IMR-90 (cell line): Measurements from ENCODE around the gene TEX101. TPM values are rescaled to one million over a fixed set of nuclear protein-coding genes. Genes with fewer than 3 reads are reported as not detected.

Source experiments
- ATAC-seq: fragments of 200-7000 bp; cut with Tn5 transposase; 2 replicates; pipeline ENCODE4 v1.9.1; 2020; ENCODE audit warnings: low read depth, mild to moderate bottlenecking, moderate library complexity
- BruUV-seq: library from RNA; stranded (reverse); fragments of 400-500 nt; replicated peaks from 2 replicates; lab custom pipeline; 2021; lab: Mats Ljungman, UMichigan
- CTCF ChIA-PET: fragments of 300-600 bp; formaldehyde crosslinking; extraction: SDS; loops from one replicate; lab custom pipeline; 2021; ENCODE audit warnings: antibody characterized with exemption; lab: Yijun Ruan, JAX
- POLR2A ChIA-PET: fragments of 300-600 bp; sonication (Branson Sonifier 250); formaldehyde crosslinking; loops from one replicate; lab custom pipeline; 2022; ENCODE audit warnings: antibody characterized with exemption; ENCODE audit not compliant: unreplicated experiment; lab: Charles Lee
- DNase-seq: peaks from one replicate; pipeline ENCODE4 v3.0.0; 2013
- H2AFZ ChIP-seq: replicated peaks from 2 replicates; pipeline ENCODE3; 2013; ENCODE audit warnings: low read length, mild to moderate bottlenecking; ENCODE audit not compliant: poor library complexity
- H2AK5ac ChIP-seq: 2 replicates; pipeline ENCODE4 v1.6.1; 2013; ENCODE audit warnings: low read depth, low read length, inconsistent platforms
- H2AK9ac ChIP-seq: replicated peaks from 2 replicates; pipeline ENCODE3; 2013; ENCODE audit warnings: mild to moderate bottlenecking, low read depth, low read length, moderate library complexity; ENCODE audit not compliant: poor library complexity
- H2BK120ac ChIP-seq: 2 replicates; pipeline ENCODE4 v1.6.1; 2013; ENCODE audit warnings: low read depth, low read length, inconsistent platforms
- H2BK15ac ChIP-seq: 3 replicates; pipeline ENCODE4 v1.6.1; 2013; ENCODE audit warnings: low read depth, low read length, inconsistent platforms
- H2BK20ac ChIP-seq: 2 replicates; pipeline ENCODE4 v1.6.1; 2013; ENCODE audit warnings: low read depth, mild to moderate bottlenecking, inconsistent platforms, low read length, moderate library complexity
- H2BK5ac ChIP-seq: 2 replicates; pipeline ENCODE4 v1.6.1; 2013; ENCODE audit warnings: mild to moderate bottlenecking, low read depth, low read length, inconsistent platforms; ENCODE audit not compliant: poor library complexity, severe bottlenecking
- H3K14ac ChIP-seq: replicated peaks from 2 replicates; pipeline ENCODE4 v1.6.1; 2013; ENCODE audit warnings: low read depth, low read length, inconsistent platforms
- H3K18ac ChIP-seq: 2 replicates; pipeline ENCODE4 v1.6.1; 2013; ENCODE audit warnings: low read depth, low read length, control low read depth
- H3K23ac ChIP-seq: 2 replicates; pipeline ENCODE4 v1.6.1; 2013; ENCODE audit warnings: low read depth, low read length, inconsistent platforms
- H3K27ac ChIP-seq: 2 replicates; pipeline ENCODE4 v1.5.1; 2013; ENCODE audit warnings: mild to moderate bottlenecking, control low read depth, low read length; ENCODE audit not compliant: insufficient read depth
- H3K27me3 ChIP-seq: 2 replicates; pipeline ENCODE4 v1.6.1; 2013; ENCODE audit warnings: low read length; ENCODE audit not compliant: control insufficient read depth, insufficient read depth
- H3K36me3 ChIP-seq: 2 replicates; pipeline ENCODE4 v1.6.1; 2013; ENCODE audit warnings: low read length, mixed read lengths; ENCODE audit not compliant: control insufficient read depth, insufficient read depth
- H3K4ac ChIP-seq: 2 replicates; pipeline ENCODE4 v1.6.1; 2013; ENCODE audit warnings: low read depth, low read length, inconsistent platforms
- H3K4me1 ChIP-seq: 2 replicates; pipeline ENCODE4 v1.6.1; 2013; ENCODE audit warnings: low read length, mixed read lengths; ENCODE audit not compliant: control insufficient read depth, insufficient read depth
- H3K4me2 ChIP-seq: 2 replicates; pipeline ENCODE4 v1.6.1; 2013; ENCODE audit warnings: low read depth, mild to moderate bottlenecking, control low read depth, low read length, moderate library complexity
- H3K4me3 ChIP-seq: 2 replicates; pipeline ENCODE4 v1.5.1; 2013; ENCODE audit warnings: low read depth, mild to moderate bottlenecking, control low read depth, low read length, moderate library complexity; ENCODE audit not compliant: insufficient read depth
- H3K56ac ChIP-seq: 2 replicates; pipeline ENCODE4 v1.6.1; 2013; ENCODE audit warnings: low read length, inconsistent platforms; ENCODE audit not compliant: insufficient read depth; ENCODE audit errors: extremely low read depth
- H3K79me1 ChIP-seq, 2 experiments: 2 replicates each; pipeline ENCODE4 v1.6.1; 2013; ENCODE audit warnings: low read length in 2 of 2, inconsistent platforms in 1 of 2, low read depth in 1 of 2
- H3K9ac ChIP-seq: 2 replicates; pipeline ENCODE4 v1.6.1; 2013; ENCODE audit warnings: low read depth, low read length, control low read depth
- H3K9me1 ChIP-seq: 2 replicates; pipeline ENCODE4 v1.6.1; 2013; ENCODE audit warnings: low read length, inconsistent platforms; ENCODE audit not compliant: insufficient read depth
- H3K9me3 ChIP-seq: 2 replicates; pipeline ENCODE4 v1.6.1; 2013; ENCODE audit warnings: low read length; ENCODE audit not compliant: control insufficient read depth, insufficient read depth
- H4K20me1 ChIP-seq: 2 replicates; pipeline ENCODE4 v1.6.1; 2013; ENCODE audit warnings: low read length, inconsistent platforms; ENCODE audit not compliant: insufficient read depth
- H4K5ac ChIP-seq: 2 replicates; pipeline ENCODE4 v1.6.1; 2013; ENCODE audit warnings: mild to moderate bottlenecking, low read depth, low read length, control low read depth
- H4K8ac ChIP-seq, 2 experiments: 2 replicates each; pipeline ENCODE4 v1.6.1; 2013; ENCODE audit warnings: low read depth in 2 of 2, low read length in 2 of 2, control low read depth in 1 of 2, inconsistent platforms in 1 of 2
- H4K91ac ChIP-seq: 2 replicates; pipeline ENCODE4 v1.6.1; 2013; ENCODE audit warnings: low read depth, low read length, inconsistent platforms; ENCODE audit not compliant: insufficient read depth
- CHD1 ChIP-seq: IDR thresholded peaks from 2 replicates; pipeline ENCODE4 v1.6.1; 2012; ENCODE audit warnings: low read depth, low read length, improper control_type of control experiment
- CTCF ChIP-seq: conservative IDR thresholded peaks from 2 replicates; pipeline ENCODE4 v1.5.1; 2012; ENCODE audit warnings: mild to moderate bottlenecking, low read depth, low read length, improper control_type of control experiment
- FOS ChIP-seq: fragments of 150-350 bp; IDR thresholded peaks from 2 replicates; pipeline ENCODE4 v1.6.1; 2016; ENCODE audit warnings: low read depth, low read length
- MAFK ChIP-seq: IDR thresholded peaks from 2 replicates; pipeline ENCODE4 v1.6.1; 2012; ENCODE audit warnings: low read depth, low read length, improper control_type of control experiment
- MAZ ChIP-seq: IDR thresholded peaks from 2 replicates; pipeline ENCODE4 v1.6.1; 2012; ENCODE audit warnings: low read depth, mild to moderate bottlenecking, low read length, improper control_type of control experiment, moderate library complexity, borderline replicate concordance
- MXI1 ChIP-seq: IDR thresholded peaks from 2 replicates; pipeline ENCODE4 v1.6.1; 2012; ENCODE audit warnings: low read depth, mild to moderate bottlenecking, low read length, moderate library complexity, borderline replicate concordance
- NFE2L2 ChIP-seq: fragments of 150-350 bp; IDR thresholded peaks from 2 replicates; pipeline ENCODE4 v1.6.1; 2016; ENCODE audit warnings: low read depth, mild to moderate bottlenecking, low read length
- POLR2A ChIP-seq: IDR thresholded peaks from 2 replicates; pipeline ENCODE4 v1.6.1; 2012; ENCODE audit warnings: mild to moderate bottlenecking, low read depth, low read length
- RAD21 ChIP-seq: IDR thresholded peaks from 2 replicates; pipeline ENCODE4 v1.6.1; 2012; ENCODE audit warnings: low read length, improper control_type of control experiment
- RCOR1 ChIP-seq: IDR thresholded peaks from 2 replicates; pipeline ENCODE4 v1.6.1; 2012; ENCODE audit warnings: mild to moderate bottlenecking, low read length, improper control_type of control experiment; ENCODE audit not compliant: insufficient replicate concordance
- RFX5 ChIP-seq: IDR thresholded peaks from 2 replicates; pipeline ENCODE4 v1.8.0; 2012; ENCODE audit warnings: low read depth, mild to moderate bottlenecking, low read length, moderate library complexity
- SMC3 ChIP-seq: fragments of 150-350 bp; IDR thresholded peaks from 2 replicates; pipeline ENCODE4 v1.6.1; 2016; ENCODE audit warnings: low read depth, mild to moderate bottlenecking, antibody characterized with exemption, low read length, moderate library complexity
- USF2 ChIP-seq: fragments of 150-350 bp; IDR thresholded peaks from 2 replicates; pipeline ENCODE4 v1.6.1; 2017; ENCODE audit warnings: mild to moderate bottlenecking, antibody characterized with exemption, low read length, low read depth
- WGBS, 2 experiments: methylation state at CpG; one replicate each; pipeline versions ENCODE4 v1.1.5 to v1.1.7; 2013; ENCODE audit warnings: missing lambda C conversion rate in 2 of 2; ENCODE audit not compliant: insufficient read length in 1 of 2; ENCODE audit errors: extremely low coverage in 2 of 2; 5-methylcytosine and 5-hydroxymethylcytosine counted together
- dilution Hi-C: fragments of 300-500 bp; cut with HindIII; formaldehyde crosslinking; loops from one replicate; pipeline ENCODE4 v1.14.3; 2018; ENCODE audit warnings: low sequenced_read_pairs; ENCODE audit not compliant: unreplicated experiment
- in situ Hi-C: fragments of 300-500 bp; cut with MboI; formaldehyde crosslinking; loops from 3 replicates; pipeline ENCODE4 v1.14.3; 2019; ENCODE audit warnings: low sequenced_read_pairs, inconsistent platforms, mixed read lengths
- intact Hi-C: fragments of 100-400 bp; cut with micrococcal nuclease; formaldehyde crosslinking; loops from 2 replicates; pipeline ENCODE4 v1.10.0; 2022
- polyA plus RNA-seq, 3 experiments: library from polyadenylated mRNA; depleted of rRNA; stranded (reverse); fragments of >200 nt; gene quantifications; 2 replicates each; pipeline ENCODE4 v1.2.3, GENCODE V29; 2012; ENCODE audit warnings: low replicate concordance in 1 of 3
- total RNA-seq: library from RNA; depleted of rRNA; stranded (reverse); fragments of >200 nt; gene quantifications from 2 replicates; pipeline ENCODE4 v1.2.3, GENCODE V29; 2012
- TF ChIP-seq, protein P1 (sequence below): fragments of 150-350 bp; IDR thresholded peaks from 2 replicates; pipeline ENCODE4 v1.6.1; 2016; ENCODE audit warnings: low read depth, mild to moderate bottlenecking, low read length, moderate library complexity, borderline replicate concordance

The TEX101 gene
- total and polyA plus RNA-seq, 2 of the 4 experiments (the other 2 are of a cell fraction), result not detected

GRCh38 chr19:43460362-43461016 is 45.8 kb downstream of the TEX101 start:
- WGBS, 2 experiments, result no CpG with 5 or more reads among the region's 16 CpGs
- intact Hi-C loops, result no loop called here
- Histone ChIP-seq H4K8ac (no peak overlapping the region), H3K27me3 (peaks cover 2% of the 10 kb centered on the region; the same call in 1 of the 2 replicates), H3K18ac (no peak overlapping the region), H2BK15ac (no peak overlapping the region), H3K4ac (no peak overlapping the region), H3K4me1 (no peaks in the 10 kb centered on the region), H2BK120ac (no peak overlapping the region), H3K9me1 (peaks cover 5% of the 10 kb centered on the region; the same call in 1 of the 2 replicates), H3K27ac (no peak overlapping the region), H2AFZ (no peak overlapping the region), H2AK5ac (no peak overlapping the region), H4K20me1 (no peaks in the 10 kb centered on the region), H3K79me1 (no peaks in the 10 kb centered on the region), H3K56ac (no peak overlapping the region), H3K9me3 (no peaks in the 10 kb centered on the region), H4K5ac (no peak overlapping the region), H4K91ac (no peak overlapping the region), H3K9ac (no peak overlapping the region), H2BK5ac (no peak overlapping the region), H3K4me3 (no peak overlapping the region), H3K23ac (no peak overlapping the region), H2AK9ac (no peak overlapping the region), H3K14ac (no peak overlapping the region), H3K36me3 (no peaks in the 10 kb centered on the region), H3K4me2 (no peak overlapping the region), H2BK20ac (no peak overlapping the region)
- no TSS peak for BruUV-seq
- in situ Hi-C loops, result no loop called here
- TF ChIP-seq FOS (no peak), NFE2L2 (no peak), MAFK (no peak), MAZ (no peak), POLR2A (no peak), USF2 (no peak), RCOR1 (no peak), RAD21 (no peak), RFX5 (no peak), SMC3 (no peak), MXI1 (no peak), CHD1 (no peak), CTCF (no peak)
- TF ChIP-seq, protein P1, sequence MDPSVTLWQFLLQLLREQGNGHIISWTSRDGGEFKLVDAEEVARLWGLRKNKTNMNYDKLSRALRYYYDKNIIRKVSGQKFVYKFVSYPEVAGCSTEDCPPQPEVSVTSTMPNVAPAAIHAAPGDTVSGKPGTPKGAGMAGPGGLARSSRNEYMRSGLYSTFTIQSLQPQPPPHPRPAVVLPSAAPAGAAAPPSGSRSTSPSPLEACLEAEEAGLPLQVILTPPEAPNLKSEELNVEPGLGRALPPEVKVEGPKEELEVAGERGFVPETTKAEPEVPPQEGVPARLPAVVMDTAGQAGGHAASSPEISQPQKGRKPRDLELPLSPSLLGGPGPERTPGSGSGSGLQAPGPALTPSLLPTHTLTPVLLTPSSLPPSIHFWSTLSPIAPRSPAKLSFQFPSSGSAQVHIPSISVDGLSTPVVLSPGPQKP, result no peak
- ChIA-PET POLR2A (no interaction called here), CTCF (no interaction called here)
- DNase-seq (no peak), ATAC-seq (no peak)
- dilution Hi-C loops, result no loop called here
